H1 (cell line): Measurements from ENCODE around the gene PLSCR3. TPM values are rescaled to one million over a fixed set of nuclear protein-coding genes. Genes with fewer than 3 reads are reported as not detected.
A peak's percentile ranks its signal among the peaks of the same experiment; 100 is the strongest.

ENCODE experiments used
- CTCF ChIA-PET: fragments of 300-600 bp; sonication (Branson Sonifier 250); formaldehyde crosslinking; loops from one replicate; lab custom pipeline; 2021; ENCODE audit not compliant: partially characterized antibody; lab: Charles Lee
- POLR2A ChIA-PET: fragments of 300-600 bp; sonication (Branson Sonifier 250); formaldehyde crosslinking; loops from one replicate; lab custom pipeline; 2021; ENCODE audit warnings: inconsistent platforms; ENCODE audit not compliant: partially characterized antibody; lab: Charles Lee
- DNase-seq, 2 experiments: peaks; one replicate each; pipeline versions ENCODE4 v3.0.0 to v3.0.0-alpha.2; 2010 to 2022; ENCODE audit warnings: low spot score in 2 of 2, low read depth in 1 of 2, mixed read lengths in 1 of 2
- FAIRE-seq: peaks from 2 replicates; lab custom pipeline; 2011; peaks lifted over from hg19 to GRCh38; lab: Jason Lieb, UNC
- H2AFZ ChIP-seq: 2 replicates; pipeline ENCODE4 v1.8.1; 2012; ENCODE audit warnings: low read length, inconsistent platforms
- H2AK5ac ChIP-seq: 2 replicates; pipeline ENCODE4 v1.6.1; 2013; ENCODE audit warnings: low read depth, low read length
- H2BK120ac ChIP-seq: replicated peaks from 2 replicates; pipeline ENCODE3; 2013; ENCODE audit warnings: low read depth, low read length, inconsistent platforms
- H2BK12ac ChIP-seq: 2 replicates; pipeline ENCODE4 v1.6.1; 2013; ENCODE audit warnings: low read depth, low read length
- H2BK15ac ChIP-seq: 2 replicates; pipeline ENCODE4 v1.6.1; 2013; ENCODE audit warnings: low read length
- H2BK20ac ChIP-seq: 2 replicates; pipeline ENCODE4 v1.6.1; 2013; ENCODE audit warnings: low read length
- H2BK5ac ChIP-seq: 2 replicates; pipeline ENCODE4 v1.6.1; 2013; ENCODE audit warnings: low read depth, low read length
- H3K14ac ChIP-seq: 2 replicates; pipeline ENCODE4 v1.6.1; 2013; ENCODE audit warnings: inconsistent platforms; ENCODE audit not compliant: insufficient read length
- H3K18ac ChIP-seq: 2 replicates; pipeline ENCODE4 v1.6.1; 2013; ENCODE audit warnings: low read length; ENCODE audit errors: extremely low read depth
- H3K23ac ChIP-seq: 2 replicates; pipeline ENCODE4 v1.6.1; 2013; ENCODE audit warnings: inconsistent platforms; ENCODE audit not compliant: insufficient read length
- H3K23me2 ChIP-seq: 2 replicates; pipeline ENCODE4 v1.6.1; 2013; ENCODE audit warnings: low read depth, low read length
- H3K27ac ChIP-seq: 2 replicates; pipeline ENCODE4 v1.6.1; 2011; ENCODE audit warnings: low read depth, low read length, inconsistent platforms
- H3K27me3 ChIP-seq, 4 experiments: replicated peaks in 1 of 4; 1 replicate in 1 of 4; 2 replicates in 3 of 4; pipeline versions ENCODE4 v1.6.1 to v1.8.1; 2011 to 2013; ENCODE audit warnings: low read length in 3 of 4, mild to moderate bottlenecking in 3 of 4, inconsistent platforms in 2 of 4, mixed read lengths in 2 of 4, moderate library complexity in 1 of 4; ENCODE audit not compliant: control insufficient read depth in 3 of 4, insufficient read depth in 3 of 4; ENCODE audit errors: extremely low read depth in 1 of 4
- H3K36me3 ChIP-seq, 4 experiments: 2 replicates each; pipeline versions ENCODE4 v1.6.1 to v1.8.1; 2011 to 2013; ENCODE audit warnings: mild to moderate bottlenecking in 4 of 4, low read length in 3 of 4, moderate library complexity in 2 of 4, control low read depth in 1 of 4, inconsistent platforms in 1 of 4; ENCODE audit not compliant: insufficient read depth in 4 of 4, control insufficient read depth in 2 of 4
- H3K4ac ChIP-seq: replicated peaks from 2 replicates; pipeline ENCODE3; 2013; ENCODE audit warnings: low read length, low read depth, mixed read lengths, inconsistent platforms; ENCODE audit not compliant: insufficient read length
- H3K4me1 ChIP-seq, 4 experiments: replicated peaks in 1 of 4; 1 replicate in 1 of 4; 2 replicates in 3 of 4; pipeline versions ENCODE4 v1.6.1 to v1.8.1; 2011 to 2013; ENCODE audit warnings: low read length in 3 of 4, inconsistent platforms in 2 of 4, mixed read lengths in 1 of 4; ENCODE audit not compliant: insufficient read depth in 4 of 4, control insufficient read depth in 3 of 4
- H3K4me2 ChIP-seq, 2 experiments: 2 replicates each; pipeline versions ENCODE4 v1.6.1 to v1.8.1; 2011 to 2013; ENCODE audit warnings: low read depth in 2 of 2, low read length in 2 of 2, control low read depth in 1 of 2, inconsistent platforms in 1 of 2, mild to moderate bottlenecking in 1 of 2; ENCODE audit not compliant: insufficient read depth in 1 of 2
- H3K4me3 ChIP-seq, 4 experiments: fragments of 200-600, 300-600 bp in 1 of 4; sonication (generic), shearing (Covaris generic), sonication (Bioruptor Twin) in 1 of 4; 2 replicates each; pipeline versions ENCODE4 v1.5.1 to v1.8.1; 2011 to 2016; ENCODE audit warnings: low read length in 4 of 4, low read depth in 3 of 4, control low read depth in 2 of 4, inconsistent platforms in 2 of 4, mild to moderate bottlenecking in 2 of 4, mixed read lengths in 1 of 4, moderate library complexity in 1 of 4; ENCODE audit not compliant: insufficient read depth in 2 of 4; ENCODE audit errors: extremely low read depth in 1 of 4
- H3K56ac ChIP-seq: replicated peaks from 2 replicates; pipeline ENCODE3; 2013; ENCODE audit warnings: low read depth, mild to moderate bottlenecking, mixed read lengths, low read length, inconsistent platforms; ENCODE audit not compliant: insufficient read length
- H3K79me1 ChIP-seq: 2 replicates; pipeline ENCODE4 v1.6.1; 2013; ENCODE audit warnings: low read depth, low read length, control low read depth
- H3K79me2 ChIP-seq, 2 experiments: 2 replicates each; pipeline versions ENCODE4 v1.6.1 to v1.8.1; 2012 to 2013; ENCODE audit warnings: low read length in 2 of 2, mild to moderate bottlenecking in 2 of 2, inconsistent platforms in 1 of 2; ENCODE audit not compliant: insufficient read depth in 2 of 2, control insufficient read depth in 1 of 2
- H3K9ac ChIP-seq, 4 experiments: replicated peaks in 1 of 4; 1 replicate in 1 of 4; 2 replicates in 3 of 4; pipeline versions ENCODE4 v1.6.1 to v1.8.1; 2011 to 2013; ENCODE audit warnings: low read depth in 3 of 4, low read length in 3 of 4, control low read depth in 2 of 4, mild to moderate bottlenecking in 2 of 4, moderate library complexity in 2 of 4, inconsistent platforms in 1 of 4; ENCODE audit errors: extremely low read depth in 1 of 4
- H3K9me3 ChIP-seq, 2 experiments: 2 replicates each; pipeline versions ENCODE4 v1.6.1 to v1.8.1; 2012 to 2013; ENCODE audit warnings: mild to moderate bottlenecking in 2 of 2, moderate library complexity in 2 of 2, control low read depth in 1 of 2, inconsistent platforms in 1 of 2, low read depth in 1 of 2, low read length in 1 of 2, mixed read lengths in 1 of 2; ENCODE audit not compliant: insufficient read depth in 2 of 2
- H4K20me1 ChIP-seq, 2 experiments: replicated peaks in 1 of 2; 2 replicates each; pipeline versions ENCODE3 to v1.8.1; 2011 to 2013; ENCODE audit warnings: inconsistent platforms in 2 of 2, low read length in 2 of 2, mild to moderate bottlenecking in 1 of 2; ENCODE audit not compliant: insufficient read depth in 2 of 2, control insufficient read depth in 1 of 2
- H4K5ac ChIP-seq: 2 replicates; pipeline ENCODE4 v1.6.1; 2013; ENCODE audit warnings: low read length, low read depth, mixed read lengths, inconsistent platforms; ENCODE audit not compliant: insufficient read length
- H4K8ac ChIP-seq: 2 replicates; pipeline ENCODE4 v1.8.0; 2013; ENCODE audit warnings: mild to moderate bottlenecking, moderate library complexity, low read length, inconsistent platforms; ENCODE audit not compliant: insufficient read depth; ENCODE audit errors: extremely low read depth
- H4K91ac ChIP-seq: replicated peaks from 2 replicates; pipeline ENCODE3; 2013; ENCODE audit warnings: low read length, mixed read lengths, inconsistent platforms; ENCODE audit not compliant: insufficient read length
- KDM1A ChIP-seq: fragments of 200-600, 300-600 bp; sonication (generic); IDR thresholded peaks from 2 replicates; pipeline ENCODE4 v1.7.1; 2016; ENCODE audit warnings: mild to moderate bottlenecking, low read length, borderline replicate concordance
- KDM4A ChIP-seq: IDR thresholded peaks from one replicate; pipeline ENCODE4 v1.7.1; 2012; ENCODE audit warnings: low read depth, mild to moderate bottlenecking, moderate library complexity, low read length, inconsistent platforms; ENCODE audit not compliant: severe bottlenecking
- WGBS, 2 experiments: shearing (Covaris generic) in 1 of 2; methylation state at CpG; one replicate each; pipeline versions ENCODE4 v1.1.6 to v1.1.7; 2013 to 2015; ENCODE audit warnings: low lambda C conversion rate in 2 of 2, mixed read lengths in 2 of 2, inconsistent platforms in 1 of 2, low coverage in 1 of 2, missing lambda C conversion rate in 1 of 2; ENCODE audit not compliant: insufficient replicate concordance in 2 of 2, insufficient coverage in 1 of 2, insufficient read length in 1 of 2; ENCODE audit errors: extremely low coverage in 1 of 2, missing lambda C conversion rate in 1 of 2; 5-methylcytosine and 5-hydroxymethylcytosine counted together
- polyA plus RNA-seq, 7 experiments: library from polyadenylated mRNA; depleted of rRNA in 3 of 7; stranded (reverse) in 5 of 7; unstranded in 2 of 7; fragments of >200 nt in 5 of 7; fragments of 200-250 nt in 2 of 7; gene quantifications; 1 replicate in 5 of 7; 2 replicates in 1 of 7; 4 replicates in 1 of 7; pipeline versions ENCODE4 v1.2.1 to v1.2.3, GENCODE V29; 2011 to 2013; ENCODE audit warnings: missing spikeins in 2 of 7, mixed read lengths in 2 of 7
- total RNA-seq: library from RNA; stranded (reverse); fragmentation: NEBNext Ultra II Directional; extraction: Animal tissue kit (Norgen Biotek cat#: 25700); gene quantifications from 2 replicates; pipeline ENCODE4 v1.2.1, GENCODE V29; 2021

PLSCR3 gene
- total and polyA plus RNA-seq, 2 of the 8 experiments (the other 6 are each of a cell fraction or from before 2014, with no cell fraction given): 36.1 to 38.7 TPM

DNA sequence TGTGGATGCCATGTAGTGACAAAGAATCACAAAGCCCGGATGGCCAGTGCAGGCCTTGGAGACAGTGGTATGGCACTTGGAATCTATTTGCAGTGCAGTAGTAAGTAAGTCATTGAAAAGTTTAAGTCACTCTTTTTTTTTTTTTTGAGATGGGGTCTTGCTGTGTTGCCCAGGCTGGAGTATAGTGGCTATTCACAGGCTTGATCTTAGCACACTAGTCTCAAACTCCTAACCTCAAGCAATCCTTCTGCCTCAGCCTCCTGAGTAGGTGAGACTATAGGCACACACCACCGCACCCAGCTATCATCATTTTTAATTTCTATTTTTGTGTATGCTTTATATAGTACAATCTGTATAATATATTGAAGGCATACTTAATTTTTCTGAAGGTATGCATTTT is 4.3 kb upstream of the PLSCR3 start:
- peak overlapping the region; percentile 27 for H4K91ac ChIP-seq
- no peak overlapping the region for H2AK5ac ChIP-seq
- no peak overlapping the region for H2BK5ac ChIP-seq
- 93% methylated on average over 2 of the region's 2 CpGs; no CpG with 5 or more reads in 1 of the 2 experiments for WGBS, 2 experiments
- no peak overlapping the region for H2AFZ ChIP-seq
- POLR2A ChIA-PET: interaction anchor here (0.6 to 2.3 kb wide), 11 partner anchors 9 to 1963 kb away, joined by 3 to 8 read pairs (median 4); partner anchors contain the start of genes ACAP1, CD68 and TMEM102
- no peak overlapping the region for H3K4me3 ChIP-seq
- no peak overlapping the region for H2BK120ac ChIP-seq
- CTCF ChIA-PET: interaction anchor here (0.6 to 2.2 kb wide), 9 partner anchors 10 to 178 kb away, joined by 3 to 14 read pairs (median 3); partner anchors contain the start of genes TMEM95 and TNK1
- H3K9ac ChIP-seq: no peak overlapping the region
- H4K20me1 ChIP-seq: peaks cover 0 to 3% of the 10 kb centered on the region in 2 experiments
- H3K27ac ChIP-seq: no peak overlapping the region
- H3K27me3 ChIP-seq: no peaks in the 10 kb centered on the region
- no peaks in the 10 kb centered on the region for H3K9me3 ChIP-seq
- no peaks in the 10 kb centered on the region for H3K36me3 ChIP-seq
- H3K18ac ChIP-seq: no peak overlapping the region
- peaks cover 0 to 5% (median 3%) of the 10 kb centered on the region in 4 experiments; a peak in 4 of 7 replicates for H3K4me1 ChIP-seq
- DNase-seq (no peak), FAIRE-seq (no peak)
- peaks cover 2% of the 10 kb centered on the region; the same call in 1 of the 2 replicates for H3K79me1 ChIP-seq
- H2BK20ac ChIP-seq: no peak overlapping the region
- no peak overlapping the region for H4K5ac ChIP-seq
- H3K79me2 ChIP-seq: 0 out of 4 replicates have a peak, but pooled peaks cover 0 to 4% of the 10 kb centered on the region in 2 experiments
- peaks cover 13% of the 10 kb centered on the region; the same call in 1 of the 2 replicates for H3K23me2 ChIP-seq
- no peak overlapping the region for H3K14ac ChIP-seq
- no peak overlapping the region for H3K23ac ChIP-seq
- no peak overlapping the region for H4K8ac ChIP-seq
- H3K4me2 ChIP-seq: no peak overlapping the region
- H3K4ac ChIP-seq: no peak overlapping the region
- H2BK15ac ChIP-seq: no peak overlapping the region
- H3K56ac ChIP-seq: no peak overlapping the region
- TF ChIP-seq KDM4A (no peak), KDM1A (0 out of 2 replicates have a peak, but pooled peaks have one; percentile 10)
- H2BK12ac ChIP-seq: no peak overlapping the region
